K562 (cell line): ENCODE results near the gene MYL6B. TPM values are rescaled to one million over a fixed set of nuclear protein-coding genes. Genes with fewer than 3 reads are reported as not detected.

Experiments
- AFF4 ChIP-seq: sonication (generic); formaldehyde crosslinking; IDR thresholded peaks from 2 replicates; pipeline ENCODE4 v1.8.0; 2023; ENCODE audit warnings: mild to moderate bottlenecking, missing genetic modification reagents
- CHAMP1 ChIP-seq: fragments of 450-650 bp; IDR thresholded peaks from 2 replicates; pipeline ENCODE4 v1.6.1; 2016; ENCODE audit warnings: mild to moderate bottlenecking
- CSDE1 ChIP-seq, 2 experiments: fragments of 450-650 bp; IDR thresholded peaks; 2 replicates each; pipeline ENCODE4 v1.6.1; 2016; ENCODE audit warnings: mild to moderate bottlenecking in 1 of 2
- ELK1 ChIP-seq: sonication (generic); formaldehyde crosslinking; IDR thresholded peaks from 2 replicates; pipeline ENCODE4 v1.8.1; 2022; ENCODE audit warnings: missing genetic modification reagents
- GABPB1 ChIP-seq: sonication (generic); formaldehyde crosslinking; IDR thresholded peaks from 2 replicates; pipeline ENCODE4 v1.8.0; 2022; ENCODE audit warnings: mild to moderate bottlenecking, missing genetic modification reagents
- MBD1 ChIP-seq: fragments of 250-450 bp; sonication (Bioruptor Pico); IDR thresholded peaks from 2 replicates; pipeline ENCODE4 v1.8.0; 2022; ENCODE audit warnings: inconsistent platforms
- NONO ChIP-seq, 2 experiments: fragments of 200-400 bp in 1 of 2; fragments of 450-650 bp in 1 of 2; formaldehyde crosslinking in 1 of 2; IDR thresholded peaks; 2 replicates each; pipeline ENCODE4 v1.6.1; 2017; ENCODE audit warnings: low read depth in 2 of 2, mild to moderate bottlenecking in 2 of 2, moderate library complexity in 2 of 2, low read length in 1 of 2
- PCBP2 ChIP-seq: fragments of 200-400 bp; formaldehyde crosslinking; IDR thresholded peaks from 2 replicates; pipeline ENCODE4 v1.6.1; 2018; ENCODE audit warnings: low read length, low read depth, mild to moderate bottlenecking, moderate library complexity; ENCODE audit not compliant: poor library complexity, severe bottlenecking
- PHB2 ChIP-seq: fragments of 450-650 bp; IDR thresholded peaks from 2 replicates; pipeline ENCODE4 v1.6.1; 2017; ENCODE audit warnings: low read depth
- TAF15 ChIP-seq: fragments of 200-400 bp; formaldehyde crosslinking; IDR thresholded peaks from 2 replicates; pipeline ENCODE4 v1.6.1; 2017; ENCODE audit warnings: mild to moderate bottlenecking, low read depth, low read length, moderate library complexity
- ZBTB12 ChIP-seq: fragments of 250-450 bp; sonication (Bioruptor Pico); IDR thresholded peaks from 2 replicates; pipeline ENCODE4 v1.4.0; 2020
- ZNF639 ChIP-seq, 2 experiments: fragments of 200-800 bp in 1 of 2; sonication (Bioruptor generic) in 1 of 2; sonication (generic) in 1 of 2; formaldehyde crosslinking in 1 of 2; IDR thresholded peaks in 1 of 2; conservative IDR thresholded peaks in 1 of 2; 2 replicates each; pipeline versions ENCODE4 v1.5.0 to v1.6.1; 2016 to 2020; ENCODE audit warnings: missing compliant biosample characterization in 1 of 2, missing genetic modification characterization in 1 of 2, missing genetic modification reagents in 1 of 2
- ZNF77 ChIP-seq: fragments of 250-450 bp; sonication (Bioruptor Pico); IDR thresholded peaks from 2 replicates; pipeline ENCODE4 v1.5.0; 2020
- polyA plus RNA-seq, 8 experiments: library from polyadenylated mRNA; depleted of rRNA in 4 of 8; stranded (reverse) in 5 of 8; unstranded in 3 of 8; fragments of >200 nt; fragmentation: Nextera tagmentation in 2 of 8; fragmentation: Illumina TruSeq in 1 of 8; extraction: Ambion mirVana in 2 of 8; extraction: Trizol in 1 of 8; gene quantifications; 2 replicates each; pipeline versions ENCODE4 v1.2.1 to v1.2.3, GENCODE V29; 2011 to 2014; ENCODE audit warnings: inconsistent platforms in 1 of 8, missing spikeins in 1 of 8
- total RNA-seq, 7 experiments: library from RNA; depleted of rRNA in 6 of 7; stranded (reverse); fragments of >200 nt in 6 of 7; fragmentation: Illumina TruSeq in 2 of 7; extraction: Trizol in 2 of 7; gene quantifications; 2 replicates each; pipeline versions ENCODE4 v1.2.1 to v1.2.3, GENCODE V29; 2011 to 2021; ENCODE audit warnings: low replicate concordance in 1 of 7

The MYL6B gene
- total and polyA plus RNA-seq, 9 of the 15 experiments (the other 6 are each of a cell fraction or from before 2014, with no cell fraction given) = 42.8 to 77.3 (median 68.6) TPM

GRCh38 chr12:56117778-56118687, 34.4 kb upstream of the MYL6B start, which contains the start of gene ZC3H10 (continued):
- TF ChIP-seq ZNF639 (CRISPR knock-in tag; conservative IDR thresholded peaks at IDR 0.05 in 1 of 2, IDR thresholded peaks at IDR 0.05 in 1 of 2) (peak in 1 of 2 experiments; percentile 98; a peak in 2 of 4 replicates), MBD1 (no peak), CHAMP1 (no peak), NONO (IDR thresholded peaks at IDR 0.05; ENCODE audit: low read depth in 2 of 2, low read length in 1 of 2) (peak; percentile 48 to 53; a peak in 1 of 4 replicates), PHB2 (no peak; the same call in 1 of the 2 replicates), ZNF77 (CRISPR knock-in tag) (no peak), CSDE1 (IDR thresholded peaks at IDR 0.05) (peak in 1 of 2 experiments; percentile 94; a peak in 2 of 4 replicates), GABPB1 (peak; percentile 97), ZBTB12 (CRISPR knock-in tag) (peak; percentile 73), TAF15 (peak; percentile 91; the same call in 1 of the 2 replicates), AFF4 (CRISPR knock-in tag) (peak; percentile 99), ELK1 (CRISPR knock-in tag) (no peak), PCBP2 (no peak)
